GM21723 (cell line): Measurements from ENCODE around the gene OR4E1.
"Not testable (repeated sequence)": the region's sequence is repeated elsewhere in the genome, so short reads cannot be mapped to it uniquely, and the experiment has no call there.

Source experiments
- ATAC-seq: cut with Tn5 transposase; IDR thresholded peaks from one replicate; pipeline ENCODE4 v1.9.1; 2021; ENCODE audit warnings: mild to moderate bottlenecking, moderate library complexity; ENCODE audit not compliant: unreplicated experiment

Gene OR4E1

DNA sequence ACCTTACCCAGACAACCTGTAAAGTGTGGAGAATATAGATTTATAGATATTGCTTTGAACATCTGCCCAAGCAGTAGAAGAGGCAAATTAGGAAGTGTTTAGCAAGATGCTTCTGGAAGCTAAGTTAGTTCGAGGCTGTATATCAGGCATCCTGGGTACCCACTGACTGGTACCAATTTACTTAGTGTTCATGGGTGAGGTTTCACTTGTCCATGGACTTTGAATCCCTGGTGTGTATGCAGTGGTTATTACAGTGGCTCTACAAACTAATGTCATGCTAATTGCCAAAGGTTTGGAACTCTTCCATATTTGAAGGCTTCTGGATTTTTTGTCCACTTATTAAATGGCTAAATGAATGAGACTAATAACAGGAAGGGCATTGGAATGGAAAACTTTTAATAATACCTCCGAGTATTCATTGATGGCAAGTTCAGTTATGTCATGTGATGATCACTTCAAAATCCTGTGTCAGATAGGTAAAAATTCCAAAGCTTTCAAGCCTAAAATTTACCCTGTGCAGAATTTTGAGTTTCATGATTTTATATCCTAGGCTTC lies 20.2 kb downstream of the OR4E1 start, which contains the start of gene OR4E2:
Gene OR4E2 (plus strand): TSS at position 505 of the 555 bp plus-strand sequence. CDS start 11,248 bp downstream, outside the sequence.
- ATAC-seq: no peak

- no peak for ATAC-seq
Measured at GRCh38 chr14:21652209-21652808, 21.3 kb downstream of the OR4E1 start.

DNA sequence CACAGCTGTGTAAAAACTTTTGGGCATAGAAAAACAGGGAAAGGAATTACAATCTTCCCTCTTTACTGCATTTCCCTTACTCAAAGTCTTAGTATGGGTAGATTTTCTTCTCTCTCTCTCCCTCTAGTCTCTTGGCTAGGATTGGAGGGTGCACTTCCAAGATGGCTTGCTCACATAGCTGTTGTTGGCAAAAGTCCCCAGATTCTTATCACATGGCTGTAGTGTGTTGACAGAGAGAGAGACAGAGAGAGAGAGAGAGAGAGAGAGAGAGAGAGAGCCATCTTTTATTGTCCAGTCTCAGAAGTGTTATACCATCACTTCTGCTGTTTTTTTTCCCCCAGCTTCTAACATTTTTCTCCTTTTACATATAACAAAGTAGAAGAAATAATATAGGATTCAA lies 26.2 kb downstream of the OR4E1 start:
- no peak for ATAC-seq

- ATAC-seq: no peak
Measured at GRCh38 chr14:21643407-21643806, 30.2 kb downstream of the OR4E1 start.

- ATAC-seq: no peak
Measured at GRCh38 chr14:21642683-21643082, 30.9 kb downstream of the OR4E1 start.

DNA sequence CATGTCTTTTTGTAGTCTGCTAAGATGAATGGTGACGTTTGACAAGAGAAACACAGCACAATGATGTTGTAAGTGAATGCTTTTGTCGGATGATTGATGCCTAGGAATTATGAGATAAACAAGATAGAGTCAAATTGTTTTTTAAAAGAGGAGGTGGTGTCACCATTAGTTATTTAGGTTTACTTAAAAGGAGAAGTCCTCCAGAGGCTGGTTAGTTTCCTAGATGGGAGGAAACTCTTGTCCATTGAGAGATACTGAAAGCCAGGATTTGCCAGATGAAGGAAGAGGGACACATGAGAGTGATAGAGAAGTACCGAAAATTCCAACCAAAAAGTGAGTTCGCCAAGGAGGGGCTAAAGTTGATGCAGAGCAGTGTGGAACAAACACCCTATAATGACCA lies 38.8 kb downstream of the OR4E1 start, which contains the start of gene OR10G2:
Gene OR10G2 (minus strand): TSS at position 101 of the 400 bp plus-strand sequence. CDS start 98 bp downstream, at position 3.
- no peak for ATAC-seq

GRCh38 chr14:21631084-21631483 lies 42.5 kb downstream of the OR4E1 start:
- ATAC-seq: no peak

GRCh38 chr14:21630503-21630902 lies 43.1 kb downstream of the OR4E1 start:
- not testable (repeated sequence) for ATAC-seq

DNA sequence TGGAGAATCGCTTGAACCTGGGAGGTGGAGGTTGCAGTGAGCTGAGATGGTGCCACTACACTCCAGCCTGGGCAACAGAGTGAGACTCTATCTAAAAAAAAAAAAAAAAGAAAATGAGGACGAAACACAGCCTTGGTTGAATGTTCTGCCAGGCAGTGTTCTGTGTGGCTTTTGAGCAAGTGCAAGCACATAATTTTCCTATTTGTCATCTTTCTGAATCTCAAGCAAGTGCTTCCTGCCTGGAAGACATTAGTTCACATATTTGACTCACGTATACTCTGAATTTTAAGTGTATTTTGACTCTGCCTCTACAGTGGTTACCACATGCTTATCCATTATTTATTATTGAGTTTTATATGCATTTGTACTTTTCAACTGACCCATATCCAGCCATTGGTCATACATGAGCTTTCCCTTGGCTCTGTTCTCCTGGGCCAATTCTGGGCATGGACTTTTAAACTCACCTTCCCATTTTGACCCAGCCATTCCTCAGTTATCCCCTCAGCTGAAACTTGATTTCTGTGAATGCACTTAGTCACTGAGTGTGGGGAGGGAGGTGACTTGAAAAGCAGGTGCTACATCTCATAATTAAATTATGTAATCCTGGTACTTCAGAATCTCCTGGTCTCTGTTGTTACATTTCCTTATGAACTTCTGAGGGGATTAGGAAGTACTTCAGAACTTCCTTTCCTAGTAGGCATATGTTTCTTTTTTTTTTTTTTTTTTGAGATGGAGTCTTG lies 47.0 kb downstream of the OR4E1 start:
- ATAC-seq: no peak
